ENCODE results near the gene CORIN. TPM values are rescaled to one million over a fixed set of nuclear protein-coding genes. Genes with fewer than 3 reads are reported as not detected.

CORIN gene
- total RNA-seq, 1 experiment from 2014 or later = 0.07 TPM

GRCh38 chr4:47729131-47729680 lies 108.7 kb downstream of the CORIN start:
- Mint-ChIP-seq H3K27me3 (ENCODE audit: unreplicated experiment) (peaks cover 30% of the 10 kb centered on the region), H3K4me3 (ENCODE audit: low read depth, unreplicated experiment) (no peak overlapping the region), H3K36me3 (ENCODE audit: insufficient read depth, unreplicated experiment) (no peaks in the 10 kb centered on the region), H3K9me3 (ENCODE audit: low read depth, unreplicated experiment) (no peaks in the 10 kb centered on the region), H3K4me1 (ENCODE audit: low read depth, unreplicated experiment) (no peaks in the 10 kb centered on the region), H3K27ac (ENCODE audit: unreplicated experiment) (no peak overlapping the region)
- intact Hi-C loops (cut with micrococcal nuclease; ENCODE audit: unreplicated experiment) = no loop called here
- DNase-seq = no peak
- CTCF ChIA-PET = no interaction called here
- TF ChIP-seq CTCF (IDR thresholded peaks at IDR 0.05; ENCODE audit: unreplicated experiment) = no peak
- BruUV-seq (replicated peaks) = no TSS peak

DNA sequence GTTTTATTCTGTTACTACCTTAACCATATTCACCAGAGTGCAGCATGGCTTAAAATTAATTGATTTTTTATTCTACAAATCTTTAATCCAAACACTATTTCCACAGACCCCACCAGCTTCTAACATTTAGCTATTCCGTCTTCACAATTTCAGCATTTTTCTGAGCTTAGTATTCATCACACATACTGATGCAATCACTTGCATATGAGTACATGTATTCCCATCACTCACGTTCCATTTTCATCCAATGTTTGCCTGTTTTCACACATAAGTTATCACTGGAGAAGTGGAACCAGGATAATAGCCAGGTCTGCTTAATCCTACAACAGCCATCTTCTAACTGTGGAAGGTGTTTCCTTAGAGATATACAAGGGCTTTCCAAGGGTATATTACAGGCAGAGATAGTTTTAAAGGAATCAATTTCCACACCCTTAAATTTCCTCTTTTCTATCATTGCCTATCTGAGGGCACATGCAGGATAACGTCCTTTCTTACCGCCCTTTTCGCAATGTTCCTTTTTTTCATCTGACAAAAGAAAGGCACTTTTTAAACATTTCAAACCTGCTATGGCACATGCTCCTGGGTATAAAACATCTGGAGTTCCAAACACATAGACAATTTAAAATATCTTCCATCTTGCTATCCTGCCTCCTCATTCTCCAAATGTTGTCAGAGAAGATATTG lies 115.8 kb downstream of the CORIN start:
- no TSS peak for BruUV-seq (replicated peaks)
- Mint-ChIP-seq H3K27me3 (ENCODE audit: unreplicated experiment) (peaks cover 30% of the 10 kb centered on the region), H3K27ac (ENCODE audit: unreplicated experiment) (no peak overlapping the region), H3K36me3 (ENCODE audit: insufficient read depth, unreplicated experiment) (no peaks in the 10 kb centered on the region), H3K9me3 (ENCODE audit: low read depth, unreplicated experiment) (no peaks in the 10 kb centered on the region), H3K4me3 (ENCODE audit: low read depth, unreplicated experiment) (no peak overlapping the region), H3K4me1 (ENCODE audit: low read depth, unreplicated experiment) (no peaks in the 10 kb centered on the region)
- no peak for DNase-seq
- CTCF ChIA-PET = no interaction called here
- intact Hi-C loops (cut with micrococcal nuclease; ENCODE audit: unreplicated experiment) = no loop called here
- no peak for TF ChIP-seq CTCF (IDR thresholded peaks at IDR 0.05; ENCODE audit: unreplicated experiment)

DNA sequence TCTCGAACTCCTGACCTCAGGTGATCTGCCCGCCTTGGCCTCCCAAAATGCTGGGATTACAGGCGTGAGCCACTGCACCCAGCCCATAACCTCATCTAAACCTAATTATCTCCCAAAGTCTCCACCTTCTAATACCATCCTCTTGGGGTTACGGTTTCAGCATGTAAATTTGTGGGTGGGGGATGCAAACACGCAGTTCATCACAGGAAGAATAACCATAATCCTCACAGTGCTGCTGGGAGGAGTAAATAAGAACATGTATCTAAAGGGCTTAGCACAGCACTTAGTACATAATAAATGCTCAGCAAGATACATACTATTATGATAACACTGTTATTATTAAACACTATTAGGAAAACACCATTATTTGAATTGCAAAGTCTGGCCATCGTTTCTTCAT lies 116.4 kb downstream of the CORIN start:
- TF ChIP-seq CTCF (IDR thresholded peaks at IDR 0.05; ENCODE audit: unreplicated experiment) = no peak
- no peak overlapping the region for H3K4me3 Mint-ChIP-seq (ENCODE audit: low read depth, unreplicated experiment)
- intact Hi-C loops (cut with micrococcal nuclease; ENCODE audit: unreplicated experiment) = no loop called here
- no peaks in the 10 kb centered on the region for H3K36me3 Mint-ChIP-seq (ENCODE audit: insufficient read depth, unreplicated experiment)
- peaks cover 30% of the 10 kb centered on the region for H3K27me3 Mint-ChIP-seq (ENCODE audit: unreplicated experiment)
- H3K27ac Mint-ChIP-seq (ENCODE audit: unreplicated experiment) = no peak overlapping the region
- BruUV-seq (replicated peaks) = no TSS peak
- H3K4me1 Mint-ChIP-seq (ENCODE audit: low read depth, unreplicated experiment) = no peaks in the 10 kb centered on the region
- DNase-seq = no peak
- H3K9me3 Mint-ChIP-seq (ENCODE audit: low read depth, unreplicated experiment) = no peaks in the 10 kb centered on the region
- CTCF ChIA-PET = no interaction called here

GRCh38 chr4:47720787-47721186 lies 117.1 kb downstream of the CORIN start:
- DNase-seq = no peak
- Mint-ChIP-seq H3K27me3 (ENCODE audit: unreplicated experiment) (peaks cover 27% of the 10 kb centered on the region), H3K27ac (ENCODE audit: unreplicated experiment) (no peak overlapping the region), H3K36me3 (ENCODE audit: insufficient read depth, unreplicated experiment) (no peaks in the 10 kb centered on the region), H3K4me1 (ENCODE audit: low read depth, unreplicated experiment) (no peaks in the 10 kb centered on the region), H3K9me3 (ENCODE audit: low read depth, unreplicated experiment) (no peaks in the 10 kb centered on the region), H3K4me3 (ENCODE audit: low read depth, unreplicated experiment) (no peak overlapping the region)
- TF ChIP-seq CTCF (IDR thresholded peaks at IDR 0.05; ENCODE audit: unreplicated experiment) = no peak
- CTCF ChIA-PET = no interaction called here
- intact Hi-C loops (cut with micrococcal nuclease; ENCODE audit: unreplicated experiment) = no loop called here
- BruUV-seq (replicated peaks) = no TSS peak
